Immature natural killer cell (primary cell): Measurements from ENCODE around the gene TIMMDC1. TPM values are rescaled to one million over a fixed set of nuclear protein-coding genes. Genes with fewer than 3 reads are reported as not detected.

ENCODE experiments used
- DNase-seq, 3 donors: peaks; one replicate each; pipeline ENCODE4 v3.0.0; 2022; ENCODE audit warnings: mixed read lengths in 1 of 3
- H3K27ac Mint-ChIP-seq, 6 donors: one replicate each; pipeline ENCODE4 v1.8.0; 2020; ENCODE audit warnings: mixed read lengths in 6 of 6, mild to moderate bottlenecking in 5 of 6, inconsistent platforms in 4 of 6, moderate library complexity in 3 of 6
- H3K27me3 Mint-ChIP-seq, 3 donors: one replicate each; pipeline ENCODE4 v1.8.0; 2020 to 2021; ENCODE audit warnings: low read depth in 3 of 3, mild to moderate bottlenecking in 3 of 3, mixed read lengths in 3 of 3, moderate library complexity in 3 of 3, inconsistent platforms in 1 of 3
- H3K36me3 Mint-ChIP-seq, 3 donors: one replicate each; pipeline ENCODE4 v1.8.0; 2020; ENCODE audit warnings: mixed read lengths in 3 of 3, inconsistent platforms in 2 of 3, mild to moderate bottlenecking in 2 of 3
- H3K4me1 Mint-ChIP-seq, 2 donors: one replicate each; pipeline ENCODE4 v1.8.0; 2020; ENCODE audit warnings: inconsistent platforms in 2 of 2, mild to moderate bottlenecking in 2 of 2, mixed read lengths in 2 of 2, moderate library complexity in 1 of 2
- H3K4me3 Mint-ChIP-seq, 5 donors: one replicate each; pipeline ENCODE4 v1.8.0; 2020; ENCODE audit warnings: mild to moderate bottlenecking in 5 of 5, mixed read lengths in 5 of 5, inconsistent platforms in 3 of 5, moderate library complexity in 3 of 5
- H3K9me3 Mint-ChIP-seq, 6 donors: one replicate each; pipeline ENCODE4 v1.8.0; 2020; ENCODE audit warnings: mild to moderate bottlenecking in 6 of 6, mixed read lengths in 6 of 6, inconsistent platforms in 4 of 6, moderate library complexity in 3 of 6
- polyA plus RNA-seq, 3 donors: library from polyadenylated mRNA; unstranded; fragments of 300-500 nt; fragmentation: Illumina TruSeq; gene quantifications; one replicate each; pipeline ENCODE4 v1.2.3, GENCODE V29; 2021

The TIMMDC1 gene
- polyA plus RNA-seq, 3 donors from 2014 or later, result 54.3 to 78.4 (median 69.4) TPM

- peaks cover 9 to 26% (median 25%) of the 10 kb centered on the region in 3 donors for H3K36me3 Mint-ChIP-seq
- H3K4me3 Mint-ChIP-seq, result no peak overlapping the region
- H3K27ac Mint-ChIP-seq, result no peak overlapping the region
- H3K9me3 Mint-ChIP-seq, result no peaks in the 10 kb centered on the region
- H3K27me3 Mint-ChIP-seq, result no peaks in the 10 kb centered on the region
- DNase-seq, result no peak
- no peaks in the 10 kb centered on the region for H3K4me1 Mint-ChIP-seq
Observed at GRCh38 chr3:119527714-119528113, 29.4 kb downstream of the TIMMDC1 start.

GRCh38 chr3:119529883-119530282 lies 31.5 kb downstream of the TIMMDC1 start:
- Mint-ChIP-seq H3K27me3 (peaks cover 0 to 2% (median 0%) of the 10 kb centered on the region in 3 donors), H3K4me1 (no peaks in the 10 kb centered on the region), H3K9me3 (no peaks in the 10 kb centered on the region), H3K4me3 (no peak overlapping the region), H3K27ac (no peak overlapping the region), H3K36me3 (peaks cover 4 to 26% (median 19%) of the 10 kb centered on the region in 3 donors)
- no peak for DNase-seq

- DNase-seq, result no peak
- peaks cover 0 to 2% (median 0%) of the 10 kb centered on the region in 3 donors for H3K27me3 Mint-ChIP-seq
- H3K36me3 Mint-ChIP-seq, result peaks cover 4 to 25% (median 17%) of the 10 kb centered on the region in 3 donors
- H3K4me1 Mint-ChIP-seq, result no peaks in the 10 kb centered on the region
- no peaks in the 10 kb centered on the region for H3K9me3 Mint-ChIP-seq
- no peak overlapping the region for H3K27ac Mint-ChIP-seq
- H3K4me3 Mint-ChIP-seq, result no peak overlapping the region
Observed at GRCh38 chr3:119530456-119530855, 32.1 kb downstream of the TIMMDC1 start.

- no peaks in the 10 kb centered on the region for H3K9me3 Mint-ChIP-seq
- H3K4me3 Mint-ChIP-seq, result no peak overlapping the region
- H3K4me1 Mint-ChIP-seq, result no peaks in the 10 kb centered on the region
- DNase-seq, result no peak
- peaks cover 4 to 21% (median 12%) of the 10 kb centered on the region in 3 donors for H3K36me3 Mint-ChIP-seq
- H3K27me3 Mint-ChIP-seq, result peaks cover 0 to 2% (median 0%) of the 10 kb centered on the region in 3 donors
- no peak overlapping the region for H3K27ac Mint-ChIP-seq
Observed at GRCh38 chr3:119531151-119531550, 32.8 kb downstream of the TIMMDC1 start.

GRCh38 chr3:119534296-119534695 lies 35.9 kb downstream of the TIMMDC1 start:
- Mint-ChIP-seq H3K36me3 (peaks cover 0 to 8% (median 8%) of the 10 kb centered on the region in 3 donors), H3K4me3 (no peak overlapping the region), H3K27me3 (peaks cover 0 to 3% (median 2%) of the 10 kb centered on the region in 3 donors), H3K9me3 (no peaks in the 10 kb centered on the region), H3K4me1 (no peaks in the 10 kb centered on the region), H3K27ac (no peak overlapping the region)
- DNase-seq, result no peak

- no peak for DNase-seq
- no peaks in the 10 kb centered on the region for H3K9me3 Mint-ChIP-seq
- H3K4me3 Mint-ChIP-seq, result no peak overlapping the region
- no peak overlapping the region for H3K27ac Mint-ChIP-seq
- no peaks in the 10 kb centered on the region for H3K4me1 Mint-ChIP-seq
- H3K27me3 Mint-ChIP-seq, result peaks cover 0 to 4% (median 2%) of the 10 kb centered on the region in 3 donors
- peaks cover 0 to 8% (median 7%) of the 10 kb centered on the region in 3 donors for H3K36me3 Mint-ChIP-seq
Observed at GRCh38 chr3:119536757-119537156, 38.4 kb downstream of the TIMMDC1 start.

GRCh38 chr3:119538772-119539171 lies 40.4 kb downstream of the TIMMDC1 start:
- Mint-ChIP-seq H3K36me3 (peaks cover 0 to 1% (median 0%) of the 10 kb centered on the region in 3 donors), H3K4me3 (no peak overlapping the region), H3K4me1 (no peaks in the 10 kb centered on the region), H3K9me3 (no peaks in the 10 kb centered on the region), H3K27me3 (peaks cover 0 to 5% (median 0%) of the 10 kb centered on the region in 3 donors), H3K27ac (no peak overlapping the region)
- no peak for DNase-seq

GRCh38 chr3:119541547-119541946 lies 43.2 kb downstream of the TIMMDC1 start:
- Mint-ChIP-seq H3K9me3 (no peaks in the 10 kb centered on the region), H3K4me3 (no peak overlapping the region), H3K4me1 (no peaks in the 10 kb centered on the region), H3K27ac (no peak overlapping the region), H3K36me3 (no peaks in the 10 kb centered on the region), H3K27me3 (peaks cover 0 to 5% (median 3%) of the 10 kb centered on the region in 3 donors)
- no peak for DNase-seq

- no peaks in the 10 kb centered on the region for H3K4me1 Mint-ChIP-seq
Observed at GRCh38 chr3:119542168-119542767, 43.9 kb downstream of the TIMMDC1 start.

GRCh38 chr3:119543147-119543546 lies 44.8 kb downstream of the TIMMDC1 start:
- Mint-ChIP-seq H3K36me3 (no peaks in the 10 kb centered on the region), H3K4me3 (no peak overlapping the region), H3K27ac (no peak overlapping the region), H3K9me3 (no peaks in the 10 kb centered on the region), H3K4me1 (no peaks in the 10 kb centered on the region), H3K27me3 (peaks cover 0 to 5% (median 3%) of the 10 kb centered on the region in 3 donors)
- DNase-seq, result no peak

More at GRCh38 chr3:119542168-119542767, 43.9 kb downstream of the TIMMDC1 start:
- no peak overlapping the region for H3K27ac Mint-ChIP-seq
- H3K27me3 Mint-ChIP-seq, result peaks cover 0 to 5% (median 3%) of the 10 kb centered on the region in 3 donors
- no peak for DNase-seq
- no peak overlapping the region for H3K4me3 Mint-ChIP-seq
- H3K9me3 Mint-ChIP-seq, result no peaks in the 10 kb centered on the region
- no peaks in the 10 kb centered on the region for H3K36me3 Mint-ChIP-seq

GRCh38 chr3:119547227-119547626 lies 48.9 kb downstream of the TIMMDC1 start:
- Mint-ChIP-seq H3K4me1 (no peaks in the 10 kb centered on the region), H3K4me3 (no peak overlapping the region), H3K27ac (no peak overlapping the region), H3K9me3 (no peaks in the 10 kb centered on the region), H3K27me3 (peaks cover 0 to 3% (median 0%) of the 10 kb centered on the region in 3 donors), H3K36me3 (no peaks in the 10 kb centered on the region)
- DNase-seq, result no peak

GRCh38 chr3:119548341-119548740 lies 50.0 kb downstream of the TIMMDC1 start:
- Mint-ChIP-seq H3K27ac (no peak overlapping the region), H3K4me1 (no peaks in the 10 kb centered on the region), H3K36me3 (no peaks in the 10 kb centered on the region), H3K4me3 (no peak overlapping the region), H3K27me3 (peaks cover 0 to 3% (median 0%) of the 10 kb centered on the region in 3 donors), H3K9me3 (no peaks in the 10 kb centered on the region)
- no peak for DNase-seq

- Mint-ChIP-seq H3K4me3 (no peak overlapping the region), H3K27me3 (peaks cover 0 to 3% (median 2%) of the 10 kb centered on the region in 3 donors), H3K27ac (no peak overlapping the region), H3K36me3 (no peaks in the 10 kb centered on the region), H3K4me1 (no peaks in the 10 kb centered on the region), H3K9me3 (no peaks in the 10 kb centered on the region)
- DNase-seq, result no peak
Observed at GRCh38 chr3:119550192-119550910, 52.0 kb downstream of the TIMMDC1 start.

- Mint-ChIP-seq H3K27me3 (peaks cover 0 to 2% (median 2%) of the 10 kb centered on the region in 3 donors), H3K36me3 (no peaks in the 10 kb centered on the region), H3K4me1 (no peaks in the 10 kb centered on the region), H3K4me3 (no peak overlapping the region), H3K9me3 (no peaks in the 10 kb centered on the region), H3K27ac (no peak overlapping the region)
- DNase-seq, result no peak
Observed at GRCh38 chr3:119551598-119551997, 53.3 kb downstream of the TIMMDC1 start.
